HepG2 (cell line): ENCODE measurements around the gene CACNA1C. TPM values are rescaled to one million over a fixed set of nuclear protein-coding genes. Genes with fewer than 3 reads are reported as not detected.

Experiments
- ATAC-seq: fragments of 200-7000 bp; cut with Tn5 transposase; 3 replicates; pipeline ENCODE4 v1.9.1; 2020; ENCODE audit warnings: mild to moderate bottlenecking, moderate library complexity
- BruUV-seq: library from RNA; stranded (reverse); fragments of 400-500 nt; replicated peaks from 2 replicates; lab custom pipeline; 2021; lab: Mats Ljungman, UMichigan
- CTCF ChIA-PET: fragments of 300-600 bp; formaldehyde crosslinking; extraction: SDS; loops from one replicate; lab custom pipeline; 2021; ENCODE audit warnings: low total read pairs, inconsistent platforms, low intra/inter-chr PET ratio; lab: Yijun Ruan, JAX
- POLR2A ChIA-PET: fragments of 350-600 bp; sonication (Branson Sonifier 250); formaldehyde crosslinking; loops from one replicate; lab custom pipeline; 2020; ENCODE audit warnings: antibody characterized with exemption, inconsistent platforms; lab: Yijun Ruan, JAX
- DNase-seq: peaks from one replicate; pipeline ENCODE4 v3.0.0-alpha.2; 2015; ENCODE audit warnings: low spot score
- FAIRE-seq: peaks from 3 replicates; lab custom pipeline; 2011; peaks lifted over from hg19 to GRCh38; lab: Jason Lieb, UNC
- H2AFZ ChIP-seq: one replicate; pipeline ENCODE4 v1.6.1; 2011; ENCODE audit warnings: low read length, inconsistent platforms
- H3K27ac ChIP-seq: fragments of 300-600 bp; 3 replicates; pipeline ENCODE4 v1.8.0; 2011; ENCODE audit warnings: mixed run types, mild to moderate bottlenecking, mixed read lengths, low read length, inconsistent platforms; ENCODE audit not compliant: insufficient read depth; ENCODE audit errors: extremely low read length
- H3K27me3 ChIP-seq, 2 experiments: fragments of 200-600 bp in 1 of 2; 2 replicates in 1 of 2; 3 replicates in 1 of 2; pipeline versions ENCODE4 v1.6.0 to v1.8.0; 2011; ENCODE audit warnings: low read length in 2 of 2, mild to moderate bottlenecking in 2 of 2, moderate library complexity in 2 of 2, inconsistent platforms in 1 of 2; ENCODE audit not compliant: insufficient read depth in 2 of 2, control insufficient read depth in 1 of 2
- H3K36me3 ChIP-seq, 2 experiments: fragments of 200-600 bp in 1 of 2; replicated peaks in 1 of 2; 2 replicates in 1 of 2; 3 replicates in 1 of 2; pipeline versions ENCODE4 v1.5.1 to v1.8.0; 2011; ENCODE audit warnings: low read length in 2 of 2, inconsistent platforms in 1 of 2; ENCODE audit not compliant: insufficient read depth in 2 of 2, control insufficient read depth in 1 of 2
- H3K4me1 ChIP-seq: 2 replicates; pipeline ENCODE4 v1.5.1; 2012; ENCODE audit warnings: low read length, inconsistent platforms; ENCODE audit not compliant: insufficient read depth
- H3K4me2 ChIP-seq: 2 replicates; pipeline ENCODE4 v1.6.0; 2011; ENCODE audit warnings: low read depth, low read length, inconsistent platforms
- H3K4me3 ChIP-seq, 3 experiments: fragments of 200-600 bp in 1 of 3; sonication (generic), shearing (Covaris generic) in 1 of 3; replicated peaks in 1 of 3; 2 replicates each; pipeline ENCODE4 v1.5.1; 2011 to 2016; ENCODE audit warnings: low read length in 3 of 3, inconsistent platforms in 2 of 3, low read depth in 2 of 3, mild to moderate bottlenecking in 2 of 3, control low read depth in 1 of 3, mixed read lengths in 1 of 3; ENCODE audit not compliant: insufficient read depth in 1 of 3
- H3K79me2 ChIP-seq: one replicate; pipeline ENCODE4 v1.6.1; 2011; ENCODE audit warnings: low read length, inconsistent platforms; ENCODE audit not compliant: insufficient read depth
- H3K9ac ChIP-seq: 2 replicates; pipeline ENCODE4 v1.6.0; 2011; ENCODE audit warnings: mild to moderate bottlenecking, low read depth, low read length, inconsistent platforms; ENCODE audit not compliant: insufficient read depth
- H3K9me3 ChIP-seq: 2 replicates; pipeline ENCODE4 v1.5.1; 2012; ENCODE audit warnings: mild to moderate bottlenecking, low read length
- H4K20me1 ChIP-seq: 2 replicates; pipeline ENCODE4 v1.6.0; 2011; ENCODE audit warnings: inconsistent platforms, mild to moderate bottlenecking, low read length, moderate library complexity; ENCODE audit not compliant: insufficient read depth
- FIP1L1 ChIP-seq: fragments of 200-400 bp; formaldehyde crosslinking; IDR thresholded peaks from 2 replicates; pipeline ENCODE4 v1.6.1; 2018; ENCODE audit warnings: low read depth, mild to moderate bottlenecking, low read length, moderate library complexity, borderline replicate concordance; ENCODE audit not compliant: insufficient read depth
- GABPA ChIP-seq, 2 experiments: IDR thresholded peaks; 2 replicates each; pipeline ENCODE4 v1.6.1; 2011 to 2016; ENCODE audit warnings: low read depth in 2 of 2, low read length in 1 of 2, missing biosample characterization in 1 of 2, missing genetic modification characterization in 1 of 2
- HOXA3 ChIP-seq: sonication (generic); formaldehyde crosslinking; IDR thresholded peaks from 2 replicates; pipeline ENCODE4 v1.5.0; 2020; ENCODE audit warnings: missing genetic modification reagents
- REL ChIP-seq: sonication (generic); formaldehyde crosslinking; conservative IDR thresholded peaks from 2 replicates; pipeline ENCODE4 v1.8.0; 2022; ENCODE audit warnings: mild to moderate bottlenecking, missing genetic modification reagents, moderate library complexity
- TBX2 ChIP-seq: sonication (generic); formaldehyde crosslinking; IDR thresholded peaks from 2 replicates; pipeline ENCODE4 v1.5.0; 2020; ENCODE audit warnings: missing genetic modification reagents, mild to moderate bottlenecking, borderline replicate concordance
- ZNF496 ChIP-seq: sonication (generic); formaldehyde crosslinking; IDR thresholded peaks from 2 replicates; pipeline ENCODE4 v1.8.1; 2023; ENCODE audit warnings: mild to moderate bottlenecking, moderate library complexity, missing genetic modification reagents; ENCODE audit not compliant: insufficient replicate concordance
- ZNF713 ChIP-seq: sonication (generic); formaldehyde crosslinking; IDR thresholded peaks from 2 replicates; pipeline ENCODE4 v1.4.0; 2020; ENCODE audit warnings: mild to moderate bottlenecking, missing genetic modification reagents
- WGBS: methylation state at CpG from one replicate; pipeline ENCODE4 v1.1.6; 2017; ENCODE audit warnings: low lambda C conversion rate; 5-methylcytosine and 5-hydroxymethylcytosine counted together
- in situ Hi-C: cut with HindIII; loops from 2 replicates; pipeline ENCODE4 v1.10.0; 2017; ENCODE audit warnings: low pct_unique_long_range_greater_than_20kb; ENCODE audit not compliant: extremely low pct_ligation_motif_present
- intact Hi-C: fragments of 100-400 bp; cut with micrococcal nuclease; formaldehyde crosslinking; loops from one replicate; pipeline ENCODE4 v1.10.0; 2022; ENCODE audit not compliant: unreplicated experiment
- polyA plus RNA-seq, 8 experiments: library from polyadenylated mRNA; depleted of rRNA in 3 of 8; stranded (reverse) in 7 of 8; unstranded in 1 of 8; fragments of >200 nt; fragmentation: Illumina TruSeq in 4 of 8; extraction: Trizol in 4 of 8; gene quantifications; 2 replicates each; pipeline versions ENCODE4 v1.2.1 to v1.2.3, GENCODE V29; 2011 to 2016; ENCODE audit warnings: low read depth in 4 of 8, missing spikeins in 1 of 8, mixed read lengths in 1 of 8; ENCODE audit not compliant: insufficient read depth in 1 of 8
- total RNA-seq, 5 experiments: library from RNA; depleted of rRNA; stranded (reverse); fragments of >200 nt; fragmentation: Illumina TruSeq; extraction: Trizol; gene quantifications; 2 replicates each; pipeline ENCODE4 v1.2.3, GENCODE V29; 2016; ENCODE audit warnings: low read depth in 1 of 5
- TF ChIP-seq, protein P1 (sequence below): sonication (generic); formaldehyde crosslinking; IDR thresholded peaks from 2 replicates; pipeline ENCODE4 v1.4.0; 2020; ENCODE audit warnings: missing genetic modification reagents, borderline replicate concordance
- TF ChIP-seq, protein P2 (sequence below): sonication (generic); formaldehyde crosslinking; IDR thresholded peaks from 2 replicates; pipeline ENCODE4 v1.8.1; 2022; ENCODE audit warnings: low read depth, mild to moderate bottlenecking, missing genetic modification reagents
- TF ChIP-seq, protein P3 (sequence below): sonication (generic); formaldehyde crosslinking; IDR thresholded peaks from 2 replicates; pipeline ENCODE4 v1.4.0; 2020; ENCODE audit warnings: missing genetic modification reagents

Gene CACNA1C
- total and polyA plus RNA-seq, 2 of the 13 experiments (the other 11 are each of a cell fraction or from before 2014, with no cell fraction given) = not detected

DNA sequence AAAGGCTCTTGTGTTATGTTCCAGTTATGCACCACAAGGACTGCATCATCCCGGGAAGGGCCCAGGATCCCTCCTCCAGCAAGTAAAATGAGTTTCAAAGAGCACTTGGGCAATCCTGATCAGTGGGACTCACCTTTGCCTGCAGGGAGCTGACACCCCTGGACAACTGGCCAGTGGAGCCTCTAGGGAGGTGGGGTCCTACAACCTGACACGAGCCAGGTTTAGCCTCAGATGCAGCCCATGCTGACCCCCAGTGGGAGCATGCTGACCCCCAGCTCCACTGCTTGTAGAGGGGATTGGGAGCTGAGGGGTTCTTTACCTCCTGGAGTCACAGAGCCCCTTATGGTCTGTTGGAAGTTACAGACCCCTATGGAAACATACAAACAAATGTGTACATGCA lies 365.8 kb downstream of the CACNA1C start:
- Histone ChIP-seq H3K9me3 (no peaks in the 10 kb centered on the region), H3K36me3 (no peaks in the 10 kb centered on the region), H4K20me1 (no peaks in the 10 kb centered on the region), H3K27ac (no peak overlapping the region), H3K79me2 (no peaks in the 10 kb centered on the region), H3K4me2 (no peak overlapping the region), H3K4me3 (no peak overlapping the region), H3K27me3 (peaks cover 5 to 71% of the 10 kb centered on the region in 2 experiments; a peak in 4 of 5 replicates), H3K9ac (no peak overlapping the region), H2AFZ (no peak overlapping the region), H3K4me1 (peaks cover 8% of the 10 kb centered on the region; the same call in 1 of the 2 replicates)
- DNase-seq (no peak), ATAC-seq (no peak), FAIRE-seq (no peak)
- BruUV-seq = no TSS peak
- WGBS = 0% methylated on average over 1 of the region's 2 CpGs
- ChIA-PET CTCF (no interaction called here), POLR2A (no interaction called here)
- intact Hi-C loops (no loop called here), in situ Hi-C loops (no loop called here)
- TF ChIP-seq HOXA3 (no peak), ZNF496 (CRISPR knock-in tag) (no peak), ZNF713 (CRISPR knock-in tag) (no peak), TBX2 (CRISPR knock-in tag) (no peak), GABPA (IDR thresholded peaks at IDR 0.05; ENCODE audit: low read depth, low read length) (no peak), GABPA (CRISPR knock-in tag; IDR thresholded peaks at IDR 0.05; ENCODE audit: low read depth) (no peak), FIP1L1 (no peak), REL (CRISPR knock-in tag) (no peak)
- TF ChIP-seq, protein P1, sequence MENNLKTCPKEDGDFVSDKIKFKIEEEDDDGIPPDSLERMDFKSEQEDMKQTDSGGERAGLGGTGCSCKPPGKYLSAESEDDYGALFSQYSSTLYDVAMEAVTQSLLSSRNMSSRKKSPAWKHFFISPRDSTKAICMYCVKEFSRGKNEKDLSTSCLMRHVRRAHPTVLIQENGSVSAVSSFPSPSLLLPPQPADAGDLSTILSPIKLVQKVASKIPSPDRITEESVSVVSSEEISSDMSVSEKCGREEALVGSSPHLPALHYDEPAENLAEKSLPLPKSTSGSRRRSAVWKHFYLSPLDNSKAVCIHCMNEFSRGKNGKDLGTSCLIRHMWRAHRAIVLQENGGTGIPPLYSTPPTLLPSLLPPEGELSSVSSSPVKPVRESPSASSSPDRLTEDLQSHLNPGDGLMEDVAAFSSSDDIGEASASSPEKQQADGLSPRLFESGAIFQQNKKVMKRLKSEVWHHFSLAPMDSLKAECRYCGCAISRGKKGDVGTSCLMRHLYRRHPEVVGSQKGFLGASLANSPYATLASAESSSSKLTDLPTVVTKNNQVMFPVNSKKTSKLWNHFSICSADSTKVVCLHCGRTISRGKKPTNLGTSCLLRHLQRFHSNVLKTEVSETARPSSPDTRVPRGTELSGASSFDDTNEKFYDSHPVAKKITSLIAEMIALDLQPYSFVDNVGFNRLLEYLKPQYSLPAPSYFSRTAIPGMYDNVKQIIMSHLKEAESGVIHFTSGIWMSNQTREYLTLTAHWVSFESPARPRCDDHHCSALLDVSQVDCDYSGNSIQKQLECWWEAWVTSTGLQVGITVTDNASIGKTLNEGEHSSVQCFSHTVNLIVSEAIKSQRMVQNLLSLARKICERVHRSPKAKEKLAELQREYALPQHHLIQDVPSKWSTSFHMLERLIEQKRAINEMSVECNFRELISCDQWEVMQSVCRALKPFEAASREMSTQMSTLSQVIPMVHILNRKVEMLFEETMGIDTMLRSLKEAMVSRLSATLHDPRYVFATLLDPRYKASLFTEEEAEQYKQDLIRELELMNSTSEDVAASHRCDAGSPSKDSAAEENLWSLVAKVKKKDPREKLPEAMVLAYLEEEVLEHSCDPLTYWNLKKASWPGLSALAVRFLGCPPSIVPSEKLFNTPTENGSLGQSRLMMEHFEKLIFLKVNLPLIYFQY (CRISPR knock-in tag) = no peak
- TF ChIP-seq, protein P2, sequence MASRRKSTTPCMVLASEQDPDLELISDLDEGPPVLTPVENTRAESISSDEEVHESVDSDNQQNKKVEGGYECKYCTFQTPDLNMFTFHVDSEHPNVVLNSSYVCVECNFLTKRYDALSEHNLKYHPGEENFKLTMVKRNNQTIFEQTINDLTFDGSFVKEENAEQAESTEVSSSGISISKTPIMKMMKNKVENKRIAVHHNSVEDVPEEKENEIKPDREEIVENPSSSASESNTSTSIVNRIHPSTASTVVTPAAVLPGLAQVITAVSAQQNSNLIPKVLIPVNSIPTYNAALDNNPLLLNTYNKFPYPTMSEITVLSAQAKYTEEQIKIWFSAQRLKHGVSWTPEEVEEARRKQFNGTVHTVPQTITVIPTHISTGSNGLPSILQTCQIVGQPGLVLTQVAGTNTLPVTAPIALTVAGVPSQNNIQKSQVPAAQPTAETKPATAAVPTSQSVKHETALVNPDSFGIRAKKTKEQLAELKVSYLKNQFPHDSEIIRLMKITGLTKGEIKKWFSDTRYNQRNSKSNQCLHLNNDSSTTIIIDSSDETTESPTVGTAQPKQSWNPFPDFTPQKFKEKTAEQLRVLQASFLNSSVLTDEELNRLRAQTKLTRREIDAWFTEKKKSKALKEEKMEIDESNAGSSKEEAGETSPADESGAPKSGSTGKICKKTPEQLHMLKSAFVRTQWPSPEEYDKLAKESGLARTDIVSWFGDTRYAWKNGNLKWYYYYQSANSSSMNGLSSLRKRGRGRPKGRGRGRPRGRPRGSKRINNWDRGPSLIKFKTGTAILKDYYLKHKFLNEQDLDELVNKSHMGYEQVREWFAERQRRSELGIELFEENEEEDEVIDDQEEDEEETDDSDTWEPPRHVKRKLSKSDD (CRISPR knock-in tag) = no peak
- TF ChIP-seq, protein P3, sequence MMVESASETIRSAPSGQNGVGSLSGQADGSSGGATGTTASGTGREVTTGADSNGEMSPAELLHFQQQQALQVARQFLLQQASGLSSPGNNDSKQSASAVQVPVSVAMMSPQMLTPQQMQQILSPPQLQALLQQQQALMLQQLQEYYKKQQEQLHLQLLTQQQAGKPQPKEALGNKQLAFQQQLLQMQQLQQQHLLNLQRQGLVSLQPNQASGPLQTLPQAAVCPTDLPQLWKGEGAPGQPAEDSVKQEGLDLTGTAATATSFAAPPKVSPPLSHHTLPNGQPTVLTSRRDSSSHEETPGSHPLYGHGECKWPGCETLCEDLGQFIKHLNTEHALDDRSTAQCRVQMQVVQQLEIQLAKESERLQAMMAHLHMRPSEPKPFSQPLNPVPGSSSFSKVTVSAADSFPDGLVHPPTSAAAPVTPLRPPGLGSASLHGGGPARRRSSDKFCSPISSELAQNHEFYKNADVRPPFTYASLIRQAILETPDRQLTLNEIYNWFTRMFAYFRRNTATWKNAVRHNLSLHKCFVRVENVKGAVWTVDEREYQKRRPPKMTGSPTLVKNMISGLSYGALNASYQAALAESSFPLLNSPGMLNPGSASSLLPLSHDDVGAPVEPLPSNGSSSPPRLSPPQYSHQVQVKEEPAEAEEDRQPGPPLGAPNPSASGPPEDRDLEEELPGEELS (CRISPR knock-in tag) = no peak
